GM21825 (cell line): ENCODE results near the gene ABCA1.
"Not testable (repeated sequence)": the region's sequence is repeated elsewhere in the genome, so short reads cannot be mapped to it uniquely, and the experiment has no call there.

Source experiments
- ATAC-seq: cut with Tn5 transposase; IDR thresholded peaks from one replicate; pipeline ENCODE4 v1.9.1; 2021; ENCODE audit warnings: mild to moderate bottlenecking, moderate library complexity; ENCODE audit not compliant: unreplicated experiment

Gene ABCA1

GRCh38 chr9:104875320-104875719 is 52.6 kb downstream of the ABCA1 start:
- ATAC-seq: no peak

- ATAC-seq: no peak
Measured at GRCh38 chr9:104873489-104873850, 54.5 kb downstream of the ABCA1 start.

- no peak for ATAC-seq
Measured at GRCh38 chr9:104872656-104873488, 55.1 kb downstream of the ABCA1 start.

- no peak for ATAC-seq
Measured at GRCh38 chr9:104871961-104872527, 55.9 kb downstream of the ABCA1 start.

- ATAC-seq: no peak
Measured at GRCh38 chr9:104869811-104870210, 58.1 kb downstream of the ABCA1 start.

GRCh38 chr9:104868687-104869404 is 59.1 kb downstream of the ABCA1 start:
- peak; percentile 92 for ATAC-seq

- no peak for ATAC-seq
Measured at GRCh38 chr9:104868303-104868686, 59.7 kb downstream of the ABCA1 start.

- no peak for ATAC-seq
Measured at GRCh38 chr9:104866191-104866590, 61.8 kb downstream of the ABCA1 start.

GRCh38 chr9:104864675-104865104 is 63.3 kb downstream of the ABCA1 start:
- ATAC-seq: no peak

- no peak for ATAC-seq
Measured at GRCh38 chr9:104863180-104863883, 64.6 kb downstream of the ABCA1 start.

GRCh38 chr9:104861397-104861796 is 66.6 kb downstream of the ABCA1 start:
- no peak for ATAC-seq

GRCh38 chr9:104860263-104860662 is 67.7 kb downstream of the ABCA1 start:
- no peak for ATAC-seq

- no peak for ATAC-seq
Measured at GRCh38 chr9:104858846-104859245, 69.1 kb downstream of the ABCA1 start.

GRCh38 chr9:104858271-104858670 is 69.7 kb downstream of the ABCA1 start:
- no peak for ATAC-seq

GRCh38 chr9:104856413-104856941 is 71.5 kb downstream of the ABCA1 start:
- ATAC-seq: no peak

GRCh38 chr9:104855807-104856206 is 72.1 kb downstream of the ABCA1 start:
- ATAC-seq: no peak

GRCh38 chr9:104855258-104855657 is 72.7 kb downstream of the ABCA1 start:
- ATAC-seq: not testable (repeated sequence)

- ATAC-seq: no peak
Measured at GRCh38 chr9:104854613-104855012, 73.3 kb downstream of the ABCA1 start.

- ATAC-seq: no peak
Measured at GRCh38 chr9:104853683-104854082, 74.3 kb downstream of the ABCA1 start.

GRCh38 chr9:104853159-104853558 is 74.8 kb downstream of the ABCA1 start:
- ATAC-seq: no peak

- ATAC-seq: no peak
Measured at GRCh38 chr9:104851546-104851920, 76.4 kb downstream of the ABCA1 start.
